HG02943 (cell line): ENCODE data around the gene BGLAP.
"Not testable (repeated sequence)": the region's sequence is repeated elsewhere in the genome, so short reads cannot be mapped to it uniquely, and the experiment has no call there.

Experiments used
- ATAC-seq: cut with Tn5 transposase; IDR thresholded peaks from one replicate; pipeline ENCODE4 v1.9.1; 2021; ENCODE audit warnings: mild to moderate bottlenecking, low read depth, moderate library complexity; ENCODE audit not compliant: unreplicated experiment

Gene BGLAP

GRCh38 chr1:156241926-156242325 is at the start of gene BGLAP:
Gene BGLAP (plus strand): TSS chr1:156242184. CDS start chr1:156242232, 48 bp downstream.
- no peak for ATAC-seq

- ATAC-seq: no peak
These were observed 48.8 kb upstream of the BGLAP start for GRCh38 chr1:156193208-156193487.

GRCh38 chr1:156193488-156194299 is 48.3 kb upstream of the BGLAP start, which contains the start of gene SLC25A44:
Gene SLC25A44 (plus strand): TSS chr1:156194104. CDS start chr1:156199848, 5,744 bp downstream.
- peak; percentile 96 for ATAC-seq

- no peak for ATAC-seq
These were observed 47.7 kb upstream of the BGLAP start for GRCh38 chr1:156194300-156194652.

GRCh38 chr1:156195853-156196252 is 46.1 kb upstream of the BGLAP start:
- ATAC-seq: no peak

- ATAC-seq: no peak
These were observed 45.5 kb upstream of the BGLAP start for GRCh38 chr1:156196445-156196844.

- ATAC-seq: no peak
These were observed 43.1 kb upstream of the BGLAP start for GRCh38 chr1:156198831-156199349.

GRCh38 chr1:156200044-156200443 is 41.9 kb upstream of the BGLAP start:
- ATAC-seq: no peak

GRCh38 chr1:156203331-156203730 is 38.7 kb upstream of the BGLAP start:
- ATAC-seq: no peak

GRCh38 chr1:156204686-156205085 is 37.3 kb upstream of the BGLAP start:
- ATAC-seq: no peak

GRCh38 chr1:156211243-156211642 is 30.7 kb upstream of the BGLAP start:
- ATAC-seq: no peak

- ATAC-seq: no peak
These were observed 29.9 kb upstream of the BGLAP start for GRCh38 chr1:156212130-156212529.

- peak; percentile 84 for ATAC-seq
These were observed 28.9 kb upstream of the BGLAP start, which contains the start of gene PMF1 for GRCh38 chr1:156212833-156213643. Gene PMF1 (plus strand): TSS chr1:156213007. CDS start chr1:156213016, 9 bp downstream.

GRCh38 chr1:156213644-156213966 is 28.4 kb upstream of the BGLAP start:
- ATAC-seq: no peak

- ATAC-seq: no peak
These were observed 27.8 kb upstream of the BGLAP start for GRCh38 chr1:156214024-156214748.

- not testable (repeated sequence) for ATAC-seq
These were observed 25.5 kb upstream of the BGLAP start for GRCh38 chr1:156216361-156217086.

GRCh38 chr1:156217871-156218270 is 24.1 kb upstream of the BGLAP start:
- ATAC-seq: no peak

- no peak for ATAC-seq
These were observed 21.8 kb upstream of the BGLAP start for GRCh38 chr1:156220226-156220625.

GRCh38 chr1:156221986-156222692 is 19.8 kb upstream of the BGLAP start:
- ATAC-seq: no peak

- ATAC-seq: no peak
These were observed 16.3 kb upstream of the BGLAP start for GRCh38 chr1:156225677-156226014.
